ENCODE data around the gene CTRB2. TPM values are rescaled to one million over a fixed set of nuclear protein-coding genes. Genes with fewer than 3 reads are reported as not detected.

The CTRB2 gene
- total RNA-seq, result not detected

- peak; percentile 7 for ATAC-seq
Measured at GRCh38 chr16:75206749-75207451, at the start of gene CTRB2. CTRB2 (minus strand) TSS chr16:75207161; CDS start chr16:75207141, 20 bp downstream.

- ATAC-seq, result no peak
Measured at GRCh38 chr16:75256059-75256571, 49.2 kb upstream of the CTRB2 start.

GRCh38 chr16:75254359-75254837 is 47.4 kb upstream of the CTRB2 start:
- peak; percentile 78 for ATAC-seq

GRCh38 chr16:75252946-75253911 is 46.3 kb upstream of the CTRB2 start:
- ATAC-seq, result no peak

GRCh38 chr16:75252049-75252864 is 45.3 kb upstream of the CTRB2 start:
- ATAC-seq, result no peak

- peak; percentile 61 for ATAC-seq
Measured at GRCh38 chr16:75251280-75252048, 44.5 kb upstream of the CTRB2 start, which contains the start of gene BCAR1. BCAR1 (minus strand) TSS chr16:75251624; CDS start chr16:75251482, 142 bp downstream.

- ATAC-seq, result peak; percentile 25
Measured at GRCh38 chr16:75250809-75251279, 43.9 kb upstream of the CTRB2 start.

- ATAC-seq, result peak; percentile 49
Measured at GRCh38 chr16:75250089-75250808, 43.3 kb upstream of the CTRB2 start.

GRCh38 chr16:75249441-75249840 is 42.5 kb upstream of the CTRB2 start:
- no peak for ATAC-seq

- no peak for ATAC-seq
Measured at GRCh38 chr16:75248536-75249380, 41.8 kb upstream of the CTRB2 start.

GRCh38 chr16:75248142-75248535 is 41.2 kb upstream of the CTRB2 start:
- ATAC-seq, result no peak

GRCh38 chr16:75247249-75247648 is 40.3 kb upstream of the CTRB2 start:
- no peak for ATAC-seq

GRCh38 chr16:75246504-75247205 is 39.7 kb upstream of the CTRB2 start:
- no peak for ATAC-seq

GRCh38 chr16:75244844-75245758 is 38.1 kb upstream of the CTRB2 start:
- ATAC-seq, result peak; percentile 54

GRCh38 chr16:75244225-75244809 is 37.4 kb upstream of the CTRB2 start:
- no peak for ATAC-seq

GRCh38 chr16:75243667-75244224 is 36.8 kb upstream of the CTRB2 start:
- no peak for ATAC-seq

All from esophagus mucosa (tissue), 1 donor.